B cell (primary cell): ENCODE measurements around the gene RAD51. TPM values are rescaled to one million over a fixed set of nuclear protein-coding genes. Genes with fewer than 3 reads are reported as not detected.

Experiments used
- ATAC-seq: fragments of 200-7000 bp; cut with Tn5 transposase; one replicate; pipeline ENCODE4 v1.10.0; 2021; ENCODE audit warnings: low read depth, mild to moderate bottlenecking, moderate number of reproducible peaks, moderate library complexity
- CTCF ChIA-PET: fragments of 350-600 bp; sonication (Branson Sonifier 250); formaldehyde crosslinking; loops from one replicate; lab custom pipeline; 2021; ENCODE audit warnings: antibody characterized with exemption, inconsistent platforms; lab: Charles Lee
- POLR2A ChIA-PET: fragments of 350-600 bp; sonication (Branson Sonifier 250); formaldehyde crosslinking; loops from one replicate; lab custom pipeline; 2021; ENCODE audit warnings: antibody characterized with exemption; lab: Charles Lee
- DNase-seq: peaks from one replicate; pipeline ENCODE4 v3.0.0; 2013
- H2AFZ ChIP-seq: 2 replicates; pipeline ENCODE4 v1.6.1; 2012; ENCODE audit warnings: mild to moderate bottlenecking, low read depth, low read length; ENCODE audit not compliant: insufficient read depth, poor library complexity, severe bottlenecking
- H3K27ac ChIP-seq, 2 donors: 1 replicate in 1 of 2; 2 replicates in 1 of 2; pipeline ENCODE4 v1.5.1; 2012 to 2013; ENCODE audit warnings: low read length in 2 of 2, mild to moderate bottlenecking in 2 of 2, moderate library complexity in 1 of 2
- H3K27me3 ChIP-seq, 4 experiments: fragments of 200-600 bp in 1 of 4; sonication (generic) in 1 of 4; replicated peaks in 1 of 4; 1 replicate in 2 of 4; 2 replicates in 2 of 4; pipeline versions ENCODE4 v1.6.1 to v1.7.0; 2013 to 2016; ENCODE audit warnings: low read length in 3 of 4, mild to moderate bottlenecking in 2 of 4, mixed read lengths in 1 of 4, moderate library complexity in 1 of 4; ENCODE audit not compliant: insufficient read depth in 4 of 4, control insufficient read depth in 3 of 4; ENCODE audit errors: control extremely low read depth in 1 of 4
- H3K36me3 ChIP-seq, 2 experiments: replicated peaks in 1 of 2; 1 replicate in 1 of 2; 2 replicates in 1 of 2; pipeline versions ENCODE4 v1.6.1 to v1.7.1; 2013; ENCODE audit warnings: low read length in 1 of 2; ENCODE audit not compliant: insufficient read depth in 2 of 2, control insufficient read depth in 1 of 2; ENCODE audit errors: control extremely low read depth in 1 of 2, extremely low read depth in 1 of 2
- H3K4me1 ChIP-seq, 2 donors: fragments of 200-600 bp in 1 of 2; sonication (generic) in 1 of 2; 1 replicate in 1 of 2; 2 replicates in 1 of 2; pipeline versions ENCODE4 v1.5.1 to v1.6.1; 2013 to 2017; ENCODE audit warnings: low read length in 2 of 2; ENCODE audit not compliant: control insufficient read depth in 2 of 2, insufficient read depth in 2 of 2
- H3K4me2 ChIP-seq: replicated peaks from 2 replicates; pipeline ENCODE3; 2012; ENCODE audit warnings: mild to moderate bottlenecking, low read depth, low read length; ENCODE audit not compliant: poor library complexity, severe bottlenecking
- H3K4me3 ChIP-seq, 5 experiments: fragments of 200-600 bp in 1 of 5; sonication (generic) in 1 of 5; 1 replicate in 3 of 5; 2 replicates in 2 of 5; pipeline versions ENCODE4 v1.5.1 to v1.7.0; 2011 to 2016; ENCODE audit warnings: low read length in 4 of 5, mild to moderate bottlenecking in 4 of 5, low read depth in 2 of 5, control low read depth in 1 of 5, moderate library complexity in 1 of 5; ENCODE audit not compliant: insufficient read depth in 1 of 5; ENCODE audit errors: control extremely low read depth in 1 of 5, extremely low read depth in 1 of 5
- H3K79me2 ChIP-seq: fragments of 200-600 bp; sonication (generic); one replicate; pipeline ENCODE4 v1.6.0; 2016; ENCODE audit warnings: low read length; ENCODE audit not compliant: control insufficient read depth, insufficient read depth
- H3K9ac ChIP-seq: fragments of 200-600 bp; sonication (generic); 2 replicates; pipeline ENCODE4 v1.6.1; 2017; ENCODE audit warnings: mild to moderate bottlenecking, low read length, moderate library complexity
- H3K9me3 ChIP-seq, 3 donors: one replicate each; pipeline versions ENCODE4 v1.6.1 to v1.7.1; 2013; ENCODE audit warnings: low read length in 2 of 3; ENCODE audit not compliant: control insufficient read depth in 2 of 3, insufficient read depth in 1 of 3; ENCODE audit errors: control extremely low read depth in 1 of 3
- H4K20me1 ChIP-seq: 2 replicates; pipeline ENCODE4 v1.6.0; 2012; ENCODE audit warnings: mild to moderate bottlenecking, low read length; ENCODE audit not compliant: insufficient read depth, control insufficient read depth, poor library complexity, severe bottlenecking
- H3K27ac Mint-ChIP-seq: one replicate; pipeline ENCODE4 v1.8.0; 2021; ENCODE audit warnings: mixed read lengths
- H3K27me3 Mint-ChIP-seq: one replicate; pipeline ENCODE4 v1.8.0; 2021; ENCODE audit warnings: mixed read lengths
- H3K4me1 Mint-ChIP-seq: one replicate; pipeline ENCODE4 v1.8.0; 2021; ENCODE audit warnings: mixed read lengths
- H3K4me3 Mint-ChIP-seq: one replicate; pipeline ENCODE4 v1.8.0; 2021; ENCODE audit warnings: mixed read lengths
- H3K9me3 Mint-ChIP-seq: one replicate; pipeline ENCODE4 v1.8.0; 2022; ENCODE audit warnings: mixed read lengths; ENCODE audit not compliant: insufficient read depth
- CTCF ChIP-seq: fragments of 200-600 bp; IDR thresholded peaks from one replicate; pipeline ENCODE4 v1.8.0; 2022; ENCODE audit warnings: antibody characterized with exemption, mild to moderate bottlenecking
- EZH2 ChIP-seq: IDR thresholded peaks from 2 replicates; pipeline ENCODE4 v1.6.1; 2012; ENCODE audit warnings: borderline replicate concordance, low read depth, mild to moderate bottlenecking, moderate library complexity, low read length; ENCODE audit not compliant: insufficient read depth, poor library complexity, severe bottlenecking
- WGBS: methylation state at CpG from one replicate; pipeline ENCODE4 v1.1.5; 2013; ENCODE audit warnings: missing lambda C conversion rate; ENCODE audit not compliant: insufficient coverage; 5-methylcytosine and 5-hydroxymethylcytosine counted together
- intact Hi-C: fragments of 100-400 bp; cut with micrococcal nuclease; formaldehyde crosslinking; loops from one replicate; pipeline ENCODE4 v1.10.0; 2022
- polyA plus RNA-seq: library from polyadenylated mRNA; depleted of rRNA; stranded (reverse); fragments of >200 nt; gene quantifications from 2 replicates; pipeline ENCODE4 v1.2.3, GENCODE V29; 2012
- total RNA-seq, 2 donors: library from RNA; stranded (reverse); fragments of 120-200 nt in 1 of 2; gene quantifications; 1 replicate in 1 of 2; 2 replicates in 1 of 2; pipeline versions ENCODE4 v1.2.3 to v1.2.4, GENCODE V29; 2013 to 2022

The RAD51 gene
- total and polyA plus RNA-seq, 2 donors (not counting 1 experiment from before 2014, with no cell fraction given), result 0.67 to 1.9 TPM

DNA sequence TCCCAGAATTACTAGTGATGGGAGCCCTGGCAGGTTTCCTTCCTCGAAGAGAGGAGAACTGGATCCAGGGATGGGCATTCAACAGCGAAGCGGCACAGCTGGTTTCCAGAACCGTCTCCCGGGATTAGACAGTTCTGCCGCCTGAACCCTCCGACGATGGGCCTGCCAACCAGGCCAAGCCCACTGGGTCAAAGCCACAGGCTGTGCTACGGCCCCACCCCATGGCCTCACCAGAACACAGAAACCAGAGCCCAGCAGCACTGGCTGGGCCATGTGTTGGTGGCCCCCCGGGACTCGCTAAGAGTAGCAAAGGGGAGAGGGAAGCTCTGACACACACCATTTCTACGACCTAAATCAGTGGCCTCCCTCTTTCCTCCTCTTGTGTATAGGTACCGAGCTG, 77.0 kb downstream of the RAD51 start:
- H2AFZ ChIP-seq, result no peak overlapping the region
- H3K4me3 Mint-ChIP-seq, result no peak overlapping the region
- no peaks in the 10 kb centered on the region for H4K20me1 ChIP-seq
- POLR2A ChIA-PET, result interaction anchor here (0.6 kb wide), 1 partner anchor 421 kb away, joined by 8 read pairs; no protein-coding TSS in a partner anchor
- H3K27ac Mint-ChIP-seq, result peak overlapping the region; percentile 39
- H3K27me3 ChIP-seq, result no peaks in the 10 kb centered on the region
- no peaks in the 10 kb centered on the region for H3K9me3 Mint-ChIP-seq
- H3K4me1 ChIP-seq, result peaks cover 34 to 43% of the 10 kb centered on the region in 2 donors
- WGBS, result 92% methylated on average over 6 of the region's 13 CpGs
- no peak for ATAC-seq
- H3K9ac ChIP-seq, result no peak overlapping the region
- H3K4me2 ChIP-seq, result no peak overlapping the region
- H3K4me3 ChIP-seq, result no peak overlapping the region
- no peaks in the 10 kb centered on the region for H3K9me3 ChIP-seq
- peaks cover 0 to 42% of the 10 kb centered on the region in 2 experiments for H3K36me3 ChIP-seq
- peak overlapping the region in 1 of 2 donors; percentile 26 for H3K27ac ChIP-seq
- no peaks in the 10 kb centered on the region for H3K79me2 ChIP-seq
- peaks cover 38% of the 10 kb centered on the region for H3K4me1 Mint-ChIP-seq
- H3K27me3 Mint-ChIP-seq, result no peaks in the 10 kb centered on the region
- intact Hi-C loops, result no loop called here
- TF ChIP-seq EZH2 (no peak), CTCF (no peak)
- no peak for DNase-seq
- CTCF ChIA-PET, result interaction anchor here (0.6 to 9.6 kb wide), 6 partner anchors 8 to 77 kb away, joined by 3 to 99 read pairs (median 4); partner anchors contain the start of gene RAD51

GRCh38 chr15:40773496-40773895, 78.5 kb downstream of the RAD51 start:
- no peak for ATAC-seq
- no peaks in the 10 kb centered on the region for H3K27me3 ChIP-seq
- TF ChIP-seq CTCF, result no peak
- no peak for TF ChIP-seq EZH2
- H3K4me3 Mint-ChIP-seq, result no peak overlapping the region
- H2AFZ ChIP-seq, result no peak overlapping the region
- H3K4me3 ChIP-seq, result no peak overlapping the region
- DNase-seq, result no peak
- no peaks in the 10 kb centered on the region for H3K9me3 ChIP-seq
- H3K9me3 Mint-ChIP-seq, result no peaks in the 10 kb centered on the region
- WGBS, result 95% methylated on average over 7 of the region's 8 CpGs
- CTCF ChIA-PET, result interaction anchor here (9.6 kb wide), 1 partner anchor 11 kb away, joined by 99 read pairs; no protein-coding TSS in a partner anchor
- H3K36me3 ChIP-seq, result peaks cover 0 to 44% of the 10 kb centered on the region in 2 experiments
- no peaks in the 10 kb centered on the region for H4K20me1 ChIP-seq
- POLR2A ChIA-PET, result interaction anchor here (0.7 kb wide), 1 partner anchor 79 kb away, joined by 11 read pairs; no protein-coding TSS in a partner anchor
- H3K27me3 Mint-ChIP-seq, result no peaks in the 10 kb centered on the region
- H3K27ac ChIP-seq, result no peak overlapping the region
- no peak overlapping the region for H3K27ac Mint-ChIP-seq
- intact Hi-C loops, result no loop called here
- H3K79me2 ChIP-seq, result no peaks in the 10 kb centered on the region
- H3K4me2 ChIP-seq, result no peak overlapping the region
- peaks cover 34% of the 10 kb centered on the region for H3K4me1 Mint-ChIP-seq
- peaks cover 28 to 36% of the 10 kb centered on the region in 2 donors for H3K4me1 ChIP-seq
- H3K9ac ChIP-seq, result no peak overlapping the region
